Epithelial cell of proximal tubule (primary cell): Measurements from ENCODE around the gene TMCO1. TPM values are rescaled to one million over a fixed set of nuclear protein-coding genes. Genes with fewer than 3 reads are reported as not detected.
A peak's percentile ranks its signal among the peaks of the same experiment; 100 is the strongest.
"Not testable (repeated sequence)": the region's sequence is repeated elsewhere in the genome, so short reads cannot be mapped to it uniquely, and the experiment has no call there.

Experiments used
- DNase-seq: peaks from one replicate; pipeline ENCODE4 v3.0.0-alpha.2; 2011; ENCODE audit warnings: low read depth
- H3K4me3 ChIP-seq: 2 replicates; pipeline ENCODE4 v1.5.1; 2011; ENCODE audit warnings: low read depth, mild to moderate bottlenecking, low read length
- total RNA-seq: library from RNA; depleted of rRNA; stranded (reverse); fragments of >200 nt; gene quantifications from 2 replicates; pipeline ENCODE4 v1.2.3, GENCODE V29; 2015
- TF ChIP-seq, protein P1 (sequence below): conservative IDR thresholded peaks from 2 replicates; pipeline ENCODE4 v1.5.1; 2012; ENCODE audit warnings: low read depth, mild to moderate bottlenecking, low read length

TMCO1 gene, protein sequence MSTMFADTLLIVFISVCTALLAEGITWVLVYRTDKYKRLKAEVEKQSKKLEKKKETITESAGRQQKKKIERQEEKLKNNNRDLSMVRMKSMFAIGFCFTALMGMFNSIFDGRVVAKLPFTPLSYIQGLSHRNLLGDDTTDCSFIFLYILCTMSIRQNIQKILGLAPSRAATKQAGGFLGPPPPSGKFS
- 66.6 and 84.9 TPM in 2 replicates for total RNA-seq

DNA sequence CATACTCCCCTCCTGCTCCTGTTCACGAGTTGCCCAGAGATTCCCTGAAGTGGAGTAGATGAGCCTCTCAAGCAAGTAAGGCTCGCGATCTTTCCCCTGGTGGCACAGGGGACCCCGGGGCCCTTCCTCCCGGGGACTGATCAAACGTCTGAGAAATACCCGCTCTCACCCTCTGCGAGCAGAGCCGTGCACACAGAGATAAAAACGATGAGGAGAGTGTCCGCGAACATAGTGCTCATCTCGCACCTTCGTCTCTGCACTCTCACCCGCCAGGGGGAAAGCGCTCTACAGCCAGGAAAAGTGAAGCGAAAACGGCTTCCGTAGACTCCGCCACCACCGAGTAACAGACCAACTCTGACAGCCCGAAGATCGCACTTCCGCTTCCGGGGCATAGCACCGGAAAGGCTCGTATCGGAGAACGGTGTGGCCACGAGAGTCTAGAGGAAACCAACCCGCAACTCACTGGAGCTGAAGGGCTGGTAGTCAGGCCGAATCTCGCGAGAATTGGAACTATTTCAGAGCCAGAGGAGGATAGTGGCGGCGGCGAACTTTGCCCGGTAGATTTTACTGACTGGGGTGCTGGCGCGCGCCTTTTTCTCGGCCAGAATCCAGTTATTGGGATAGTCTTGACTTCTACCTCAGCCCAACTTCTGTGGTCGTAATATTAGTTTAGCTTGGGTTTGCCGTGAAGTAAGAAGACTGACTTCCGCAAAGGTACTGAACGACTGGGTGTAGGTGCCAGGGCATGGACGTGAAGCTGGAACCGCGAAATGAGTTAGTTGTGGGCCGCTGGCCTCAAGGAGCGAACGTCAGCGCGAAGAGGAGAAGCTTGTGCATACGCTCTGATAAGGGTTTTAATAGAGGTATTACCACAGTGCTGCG, at the start of gene TMCO1:
Gene TMCO1, minus strand, starts transcription at position 356 of the 882 bp plus-strand sequence. Its CDS starts 117 bp downstream, at position 239.
- peak; percentile 92 for DNase-seq
- peak within 1 kb of the TSS; percentile 95 for H3K4me3 ChIP-seq
- TF ChIP-seq, protein P1, sequence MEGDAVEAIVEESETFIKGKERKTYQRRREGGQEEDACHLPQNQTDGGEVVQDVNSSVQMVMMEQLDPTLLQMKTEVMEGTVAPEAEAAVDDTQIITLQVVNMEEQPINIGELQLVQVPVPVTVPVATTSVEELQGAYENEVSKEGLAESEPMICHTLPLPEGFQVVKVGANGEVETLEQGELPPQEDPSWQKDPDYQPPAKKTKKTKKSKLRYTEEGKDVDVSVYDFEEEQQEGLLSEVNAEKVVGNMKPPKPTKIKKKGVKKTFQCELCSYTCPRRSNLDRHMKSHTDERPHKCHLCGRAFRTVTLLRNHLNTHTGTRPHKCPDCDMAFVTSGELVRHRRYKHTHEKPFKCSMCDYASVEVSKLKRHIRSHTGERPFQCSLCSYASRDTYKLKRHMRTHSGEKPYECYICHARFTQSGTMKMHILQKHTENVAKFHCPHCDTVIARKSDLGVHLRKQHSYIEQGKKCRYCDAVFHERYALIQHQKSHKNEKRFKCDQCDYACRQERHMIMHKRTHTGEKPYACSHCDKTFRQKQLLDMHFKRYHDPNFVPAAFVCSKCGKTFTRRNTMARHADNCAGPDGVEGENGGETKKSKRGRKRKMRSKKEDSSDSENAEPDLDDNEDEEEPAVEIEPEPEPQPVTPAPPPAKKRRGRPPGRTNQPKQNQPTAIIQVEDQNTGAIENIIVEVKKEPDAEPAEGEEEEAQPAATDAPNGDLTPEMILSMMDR, result peak; percentile 35

DNA sequence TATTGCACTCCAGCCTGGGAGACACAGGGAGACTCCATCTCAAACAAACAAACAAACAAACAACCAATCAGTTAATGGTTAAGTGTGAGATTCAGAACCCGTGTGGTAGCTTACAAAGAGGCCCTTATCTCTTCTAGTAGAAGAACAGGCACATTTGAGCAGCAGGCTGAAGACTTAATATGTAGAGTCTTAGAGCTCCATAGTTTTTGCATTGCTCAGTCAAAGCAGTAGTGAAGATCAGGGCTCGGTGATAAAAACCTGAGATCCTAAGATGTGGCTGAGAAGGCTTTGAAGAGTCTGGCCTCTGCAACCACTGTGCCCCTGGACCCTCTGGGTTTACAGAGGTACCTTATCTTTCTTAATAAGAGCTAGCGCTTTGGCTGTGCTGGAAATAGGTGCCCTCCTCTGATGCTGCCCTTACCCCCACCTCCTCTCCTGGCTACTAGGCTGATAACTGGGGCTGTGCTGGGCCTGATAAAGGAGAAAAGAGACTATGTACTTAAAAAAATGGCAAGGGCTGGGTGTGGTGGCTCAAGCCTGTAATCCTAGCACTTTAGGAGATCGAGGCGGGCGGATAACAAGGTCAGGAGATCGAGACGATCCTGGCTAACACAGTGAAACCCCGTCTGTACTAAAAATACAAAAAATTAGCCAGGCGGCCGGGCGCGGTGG, 48.3 kb upstream of the TMCO1 start:
- no peak overlapping the region for H3K4me3 ChIP-seq
- TF ChIP-seq, protein P1, result no peak
- DNase-seq, result no peak

DNA sequence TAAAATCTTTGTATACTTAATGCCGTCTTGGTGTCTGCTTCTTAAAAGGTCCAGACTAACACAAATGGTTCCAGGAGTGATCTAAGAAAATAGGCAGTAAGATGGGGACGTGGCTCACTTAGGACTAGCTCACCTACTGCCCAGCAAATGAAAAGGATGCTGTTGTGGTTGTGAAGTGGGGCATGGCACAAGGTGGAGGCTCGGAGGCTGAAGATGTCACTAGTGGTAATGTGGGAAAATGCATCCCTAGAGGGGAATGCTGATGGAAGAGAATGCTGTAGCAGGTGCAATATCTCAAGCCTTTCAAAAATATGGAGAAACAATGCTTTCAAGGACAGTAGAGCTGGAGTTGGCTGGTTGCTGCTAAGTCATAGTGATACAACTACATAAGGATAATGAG, 47.5 kb upstream of the TMCO1 start:
- no peak overlapping the region for H3K4me3 ChIP-seq
- TF ChIP-seq, protein P1, result no peak
- no peak for DNase-seq

DNA sequence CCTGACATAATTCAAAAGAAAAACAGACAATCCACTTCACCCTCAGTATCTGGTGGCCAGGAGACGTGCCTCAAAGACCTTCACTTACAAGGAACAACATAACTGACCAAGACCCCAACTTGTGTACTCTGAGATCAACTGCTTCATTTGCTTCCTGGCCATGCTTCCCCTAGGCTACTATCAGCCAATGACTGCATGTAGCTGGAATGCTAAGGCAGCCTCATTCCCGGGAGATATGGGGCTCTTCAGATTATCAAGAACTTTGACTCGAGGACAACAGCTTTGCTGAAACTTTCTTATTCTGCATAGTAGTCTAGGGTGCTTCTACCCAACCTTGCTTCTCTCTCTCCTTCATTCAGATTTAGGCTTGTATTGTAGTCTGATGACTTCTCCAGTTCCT, 47.1 kb upstream of the TMCO1 start:
- no peak overlapping the region for H3K4me3 ChIP-seq
- DNase-seq, result no peak
- TF ChIP-seq, protein P1, result no peak

DNA sequence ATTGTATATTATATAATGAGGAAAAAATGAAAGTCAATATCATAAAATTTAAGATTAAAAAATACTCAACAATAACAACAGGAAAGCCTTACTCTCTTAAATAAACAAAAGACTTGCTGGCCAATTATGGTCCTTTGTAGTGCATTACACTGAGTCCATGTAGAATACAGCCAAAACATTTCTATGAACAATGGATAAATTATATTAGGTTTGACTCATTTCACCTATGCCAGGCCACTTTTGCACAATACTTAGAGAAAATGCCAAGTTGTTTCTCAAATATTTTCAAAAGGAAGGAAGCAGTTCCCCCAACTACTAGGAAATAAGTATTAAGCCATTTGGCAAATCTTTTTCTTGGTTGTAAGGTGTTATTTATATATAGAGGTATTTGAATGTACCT, 38.9 kb upstream of the TMCO1 start:
- no peak for DNase-seq
- TF ChIP-seq, protein P1, result no peak
- no peak overlapping the region for H3K4me3 ChIP-seq

DNA sequence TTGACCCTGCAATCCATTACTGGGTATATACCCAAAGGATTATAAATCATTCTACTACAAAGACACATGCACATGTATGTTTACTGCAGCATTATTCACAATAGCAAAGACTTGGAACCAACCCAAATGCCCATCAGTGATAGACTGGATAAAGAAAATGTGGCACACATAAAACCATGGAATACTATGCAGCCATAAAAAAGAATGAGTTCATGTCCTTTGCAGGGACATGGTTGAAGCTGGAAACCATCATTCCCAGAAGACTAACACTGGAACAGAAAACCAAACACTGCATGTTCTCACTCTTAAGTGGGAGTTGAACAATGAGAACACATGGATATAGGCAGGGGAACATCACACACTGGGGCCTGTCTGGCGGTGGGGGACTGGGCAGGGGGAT, 35.8 kb upstream of the TMCO1 start:
- DNase-seq, result not testable (repeated sequence)

DNA sequence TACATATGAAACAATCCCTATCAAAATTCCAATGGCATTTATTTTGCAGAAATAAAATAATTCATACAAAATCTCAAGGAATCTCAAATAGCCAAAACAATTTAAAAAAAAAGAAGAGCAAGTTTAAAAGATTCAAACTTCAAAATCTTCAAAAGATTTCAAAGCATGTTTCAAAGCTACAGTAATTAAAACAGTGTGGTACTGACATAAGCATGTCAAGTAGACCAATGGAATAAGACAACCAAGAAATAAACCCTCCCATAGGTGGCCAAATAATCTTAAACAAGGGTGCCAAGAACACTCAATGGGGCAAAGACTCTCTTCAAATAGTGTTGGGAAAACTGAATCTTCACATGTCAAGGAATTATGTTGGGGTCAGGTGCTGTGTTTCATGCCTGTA, 30.7 kb upstream of the TMCO1 start:
- H3K4me3 ChIP-seq, result no peak overlapping the region
- TF ChIP-seq, protein P1, result no peak
- no peak for DNase-seq

More for the DNA sequence above, 35.8 kb upstream of the TMCO1 start:
- not testable (repeated sequence) for H3K4me3 ChIP-seq
